Stimulated activated CD4-positive, alpha-beta T cell treated with anti-CD3 and anti-CD28 coated beads, Interleukin-2, amount 100 ng/mL, for 4 hours (primary cell): Measurements from ENCODE around the gene CYP2F1.
"Not testable (repeated sequence)": the region's sequence is repeated elsewhere in the genome, so short reads cannot be mapped to it uniquely, and the experiment has no call there.

ENCODE experiments used
- DNase-seq: peaks from one replicate; pipeline ENCODE4 v3.0.0-alpha.2; 2020; ENCODE audit warnings: low read depth

Gene CYP2F1

GRCh38 chr19:41127362-41127761 is 13.1 kb downstream of the CYP2F1 start:
- DNase-seq: not testable (repeated sequence)

GRCh38 chr19:41127801-41128300 is 13.6 kb downstream of the CYP2F1 start:
- peak; percentile 66 for DNase-seq

GRCh38 chr19:41128692-41129091 is 14.5 kb downstream of the CYP2F1 start:
- DNase-seq: no peak

- DNase-seq: no peak
Measured at GRCh38 chr19:41131186-41131585, 17.0 kb downstream of the CYP2F1 start.

GRCh38 chr19:41133260-41133659 is 19.0 kb downstream of the CYP2F1 start:
- DNase-seq: no peak

GRCh38 chr19:41134616-41135015 is 20.4 kb downstream of the CYP2F1 start:
- DNase-seq: no peak

- DNase-seq: not testable (repeated sequence)
Measured at GRCh38 chr19:41135390-41136384, 21.5 kb downstream of the CYP2F1 start.

- no peak for DNase-seq
Measured at GRCh38 chr19:41136636-41137455, 22.6 kb downstream of the CYP2F1 start.

GRCh38 chr19:41144403-41144802 is 30.2 kb downstream of the CYP2F1 start:
- DNase-seq: peak; percentile 82

GRCh38 chr19:41149831-41150230 is 35.6 kb downstream of the CYP2F1 start:
- DNase-seq: no peak

- DNase-seq: not testable (repeated sequence)
Measured at GRCh38 chr19:41150986-41151385, 36.8 kb downstream of the CYP2F1 start.

- no peak for DNase-seq
Measured at GRCh38 chr19:41154060-41154459, 39.8 kb downstream of the CYP2F1 start.

GRCh38 chr19:41156207-41156606 is 42.0 kb downstream of the CYP2F1 start:
- no peak for DNase-seq

GRCh38 chr19:41159881-41160280 is 45.6 kb downstream of the CYP2F1 start:
- DNase-seq: no peak

GRCh38 chr19:41161903-41162302 is 47.7 kb downstream of the CYP2F1 start:
- no peak for DNase-seq

- no peak for DNase-seq
Measured at GRCh38 chr19:41166944-41167804, 52.9 kb downstream of the CYP2F1 start.

- no peak for DNase-seq
Measured at GRCh38 chr19:41172297-41173164, 58.3 kb downstream of the CYP2F1 start.

- no peak for DNase-seq
Measured at GRCh38 chr19:41174297-41174928, 60.2 kb downstream of the CYP2F1 start.

- DNase-seq: peak; percentile 26
Measured at GRCh38 chr19:41175801-41176777, 61.9 kb downstream of the CYP2F1 start.
